Naive thymus-derived CD4-positive, alpha-beta T cell (primary cell): ENCODE measurements around the gene WWOX. TPM values are rescaled to one million over a fixed set of nuclear protein-coding genes. Genes with fewer than 3 reads are reported as not detected.
"Not testable (repeated sequence)": the region's sequence is repeated elsewhere in the genome, so short reads cannot be mapped to it uniquely, and the experiment has no call there.

Experiments used
- ATAC-seq: fragments of 150-1000 bp; cut with Tn5 transposase; 2 replicates; pipeline ENCODE4 v1.10.0; 2021; ENCODE audit warnings: mild to moderate bottlenecking, moderate library complexity
- CTCF ChIA-PET: fragments of 350-600 bp; sonication (Branson Sonifier 250); formaldehyde crosslinking; loops from one replicate; lab custom pipeline; 2021; ENCODE audit warnings: antibody characterized with exemption; lab: Charles Lee
- POLR2A ChIA-PET: fragments of 350-600 bp; sonication (Branson Sonifier 250); formaldehyde crosslinking; loops from one replicate; lab custom pipeline; 2021; ENCODE audit warnings: antibody characterized with exemption, inconsistent platforms; lab: Charles Lee
- DNase-seq, 9 donors: peaks; one replicate each; pipeline versions ENCODE4 v3.0.0 to v3.0.0-alpha.2; 2020 to 2022; ENCODE audit warnings: mixed read lengths in 1 of 9
- H3K27ac ChIP-seq: one replicate; pipeline ENCODE4 v1.7.0; 2013; ENCODE audit warnings: mild to moderate bottlenecking, low read depth, low read length, moderate library complexity
- H3K27me3 ChIP-seq, 2 donors: one replicate each; pipeline ENCODE4 v1.7.0; 2013; ENCODE audit warnings: low read length in 2 of 2, mild to moderate bottlenecking in 2 of 2, moderate library complexity in 2 of 2; ENCODE audit not compliant: control insufficient read depth in 2 of 2, insufficient read depth in 2 of 2
- H3K36me3 ChIP-seq, 3 experiments: 1 replicate in 2 of 3; 2 replicates in 1 of 3; pipeline ENCODE4 v1.7.0; 2013; ENCODE audit warnings: low read length in 3 of 3, mild to moderate bottlenecking in 3 of 3, moderate library complexity in 1 of 3; ENCODE audit not compliant: insufficient read depth in 3 of 3, control insufficient read depth in 2 of 3
- H3K4me1 ChIP-seq, 2 donors: one replicate each; pipeline ENCODE4 v1.7.0; 2013; ENCODE audit warnings: low read length in 2 of 2, mild to moderate bottlenecking in 2 of 2, moderate library complexity in 1 of 2; ENCODE audit not compliant: control insufficient read depth in 2 of 2, insufficient read depth in 2 of 2
- H3K4me3 ChIP-seq: 2 replicates; pipeline ENCODE4 v1.7.0; 2013; ENCODE audit warnings: mild to moderate bottlenecking, low read length
- H3K9me3 ChIP-seq, 3 experiments: 1 replicate in 2 of 3; 2 replicates in 1 of 3; pipeline ENCODE4 v1.7.0; 2013; ENCODE audit warnings: low read length in 3 of 3; ENCODE audit not compliant: control insufficient read depth in 2 of 3
- H3K27ac Mint-ChIP-seq, 9 donors: one replicate each; pipeline ENCODE4 v1.8.0; 2020 to 2022; ENCODE audit warnings: mixed read lengths in 9 of 9, mild to moderate bottlenecking in 8 of 9, moderate library complexity in 5 of 9, inconsistent platforms in 2 of 9
- H3K27me3 Mint-ChIP-seq, 5 donors: one replicate each; pipeline ENCODE4 v1.8.0; 2021 to 2022; ENCODE audit warnings: mixed read lengths in 5 of 5, mild to moderate bottlenecking in 1 of 5
- H3K36me3 Mint-ChIP-seq, 5 donors: one replicate each; pipeline ENCODE4 v1.8.0; 2020 to 2022; ENCODE audit warnings: mixed read lengths in 5 of 5, mild to moderate bottlenecking in 3 of 5, inconsistent platforms in 1 of 5
- H3K4me1 Mint-ChIP-seq, 7 donors: one replicate each; pipeline ENCODE4 v1.8.0; 2020 to 2022; ENCODE audit warnings: mixed read lengths in 7 of 7, mild to moderate bottlenecking in 3 of 7, inconsistent platforms in 1 of 7
- H3K4me3 Mint-ChIP-seq, 10 donors: one replicate each; pipeline ENCODE4 v1.8.0; 2020 to 2022; ENCODE audit warnings: mild to moderate bottlenecking in 10 of 10, mixed read lengths in 10 of 10, moderate library complexity in 6 of 10, inconsistent platforms in 2 of 10
- H3K9me3 Mint-ChIP-seq, 11 donors: one replicate each; pipeline ENCODE4 v1.8.0; 2020 to 2022; ENCODE audit warnings: mixed read lengths in 11 of 11, mild to moderate bottlenecking in 4 of 11, inconsistent platforms in 1 of 11, moderate library complexity in 1 of 11
- intact Hi-C, 2 donors: fragments of 100-400 bp; cut with micrococcal nuclease; formaldehyde crosslinking; loops; one replicate each; pipeline ENCODE4 v1.15.1; 2023
- polyA plus RNA-seq, 2 donors: library from polyadenylated mRNA; unstranded; fragments of 300-500 nt; fragmentation: Illumina TruSeq; gene quantifications; one replicate each; pipeline ENCODE4 v1.2.3, GENCODE V29; 2021
- total RNA-seq, 6 experiments: library from RNA in 5 of 6; stranded (reverse) in 5 of 6; gene quantifications; 1 replicate in 5 of 6; 2 replicates in 1 of 6; pipeline ENCODE4 v1.2.3 and lab custom pipeline; 2021 to 2026

WWOX gene
- total RNA-seq (10 to 100 TPM; 19.2 to 31.1 (median 26.1) TPM), polyA plus RNA-seq (10 to 100 TPM; 13.8 to 16.8 TPM), total RNA-seq (lab: John Stamatoyannopoulos, UW) (22.9 reads per million, percentile 53 among the genes with 10 or more reads in this experiment)

DNA sequence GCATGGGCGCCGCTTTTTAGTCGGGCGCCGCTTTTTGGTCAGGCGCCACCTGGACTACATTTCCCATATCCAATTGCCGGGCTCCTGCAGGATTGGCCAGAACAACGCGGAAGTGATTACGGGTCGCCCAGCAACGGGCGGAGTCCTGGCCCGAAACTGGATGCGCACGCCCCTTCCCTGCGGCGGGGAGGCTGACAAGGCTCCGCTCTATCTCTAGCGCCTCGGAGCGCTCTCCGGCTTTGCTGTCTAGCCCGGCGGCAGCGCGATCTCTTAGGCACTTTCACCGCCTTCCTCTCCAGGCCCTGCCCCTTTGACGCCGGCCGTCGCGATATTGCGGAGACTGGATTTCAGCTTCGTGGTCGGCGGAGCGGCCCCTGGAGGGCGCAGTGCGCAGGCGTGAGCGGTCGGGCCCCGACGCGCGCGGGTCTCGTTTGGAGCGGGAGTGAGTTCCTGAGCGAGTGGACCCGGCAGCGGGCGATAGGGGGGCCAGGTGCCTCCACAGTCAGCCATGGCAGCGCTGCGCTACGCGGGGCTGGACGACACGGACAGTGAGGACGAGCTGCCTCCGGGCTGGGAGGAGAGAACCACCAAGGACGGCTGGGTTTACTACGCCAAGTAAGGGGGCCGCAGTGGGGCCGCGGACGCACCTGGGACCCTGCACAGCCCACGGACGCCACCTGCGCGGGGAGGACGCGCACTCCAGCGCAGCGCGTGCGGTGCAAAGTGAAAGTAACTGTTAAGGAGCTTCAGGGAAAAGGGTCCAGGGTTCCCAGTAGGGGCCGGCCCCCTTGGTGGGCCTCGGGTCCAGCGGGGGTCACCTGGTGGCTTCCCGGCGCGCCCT lies at the start of gene WWOX:
WWOX (plus strand) TSS at position 384 of the 841 bp plus-strand sequence.
- peak; percentile 97 for ATAC-seq
- POLR2A ChIA-PET = interaction anchor here (0.6 to 1.2 kb wide), 2 partner anchors 618 to 909 kb away, joined by 3 to 4 read pairs; partner anchors contain the start of gene MON1B
- intact Hi-C loops = loop anchor here (1.0 to 10.0 kb wide), 12 partner anchors 23 to 1501 kb away; partner anchors contain the start of genes MAF (in 2 of the 2) and NUDT7 (in 2 of the 2)

DNA sequence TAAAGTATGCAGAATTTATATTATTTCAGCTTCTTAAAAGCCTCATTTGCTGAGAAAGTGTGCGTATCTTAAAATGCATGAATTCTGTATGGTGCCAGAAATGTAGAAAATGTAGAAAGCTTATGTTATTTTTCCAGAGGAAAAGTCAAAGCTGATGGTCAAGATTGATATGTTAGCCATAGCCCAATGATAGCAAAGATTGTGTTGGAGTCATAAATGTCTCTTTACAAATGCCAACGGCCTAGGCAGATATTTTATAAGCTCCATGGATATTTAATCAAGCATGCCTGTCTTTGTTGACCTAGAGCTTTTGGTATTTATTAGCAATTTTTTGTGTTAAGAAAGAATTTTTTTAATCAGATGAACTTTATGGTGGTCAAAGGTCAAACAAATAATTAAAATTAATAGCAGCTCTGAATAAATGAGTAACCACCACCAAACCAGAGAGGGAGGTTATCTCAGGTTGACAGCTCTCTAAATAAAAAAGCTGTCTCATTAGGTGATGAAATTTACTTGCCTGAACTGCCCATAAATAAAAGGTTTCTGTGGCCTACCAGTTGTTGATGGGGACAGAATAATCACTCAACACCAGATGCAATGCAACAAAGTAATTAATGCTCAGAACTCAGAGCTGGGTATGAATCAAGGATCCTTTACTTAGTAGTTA lies 48.6 kb upstream of the WWOX start:
- ATAC-seq = no peak
- Mint-ChIP-seq H3K9me3 (no peaks in the 10 kb centered on the region), H3K4me3 (no peak overlapping the region), H3K27me3 (peaks cover 17 to 41% (median 31%) of the 10 kb centered on the region in 5 donors), H3K36me3 (no peaks in the 10 kb centered on the region), H3K27ac (no peak overlapping the region), H3K4me1 (no peaks in the 10 kb centered on the region)
- ChIA-PET POLR2A (no interaction called here), CTCF (no interaction called here)
- H3K27ac ChIP-seq = no peak overlapping the region
- intact Hi-C loops = no loop called here
- H3K4me3 ChIP-seq = no peak overlapping the region
- no peaks in the 10 kb centered on the region for H3K36me3 ChIP-seq
- no peaks in the 10 kb centered on the region for H3K4me1 ChIP-seq
- no peaks in the 10 kb centered on the region for H3K27me3 ChIP-seq
- DNase-seq = no peak
- no peaks in the 10 kb centered on the region for H3K9me3 ChIP-seq

More for the DNA sequence above, at the start of gene WWOX:
- Histone ChIP-seq H3K27me3 (no peaks in the 10 kb centered on the region), H3K36me3 (peaks cover 0 to 4% (median 0%) of the 10 kb centered on the region in 3 experiments), H3K27ac (peak within 1 kb of the TSS; percentile 81), H3K9me3 (no peaks in the 10 kb centered on the region), H3K4me1 (peaks cover 8 to 11% of the 10 kb centered on the region in 2 donors), H3K4me3 (peak within 1 kb of the TSS; percentile 99)
- peaks cover 0 to 9% (median 2%) of the 10 kb centered on the region in 5 donors for H3K27me3 Mint-ChIP-seq
- H3K9me3 Mint-ChIP-seq = peaks cover 0 to 11% (median 0%) of the 10 kb centered on the region in 11 donors
- peak within 1 kb of the TSS; percentile 81 to 96 (median 94) for H3K27ac Mint-ChIP-seq
- H3K4me1 Mint-ChIP-seq = peaks cover 14 to 46% (median 28%) of the 10 kb centered on the region in 7 donors
- H3K4me3 Mint-ChIP-seq = peak within 1 kb of the TSS; percentile 80 to 94 (median 90)
- CTCF ChIA-PET = interaction anchor here (0.8 to 1.0 kb wide), 2 partner anchors 11 to 423 kb away, joined by 3 to 6 read pairs; no protein-coding TSS in a partner anchor
- peak; percentile 92 to 98 (median 96) for DNase-seq
- peaks cover 0 to 5% (median 0%) of the 10 kb centered on the region in 5 donors for H3K36me3 Mint-ChIP-seq

DNA sequence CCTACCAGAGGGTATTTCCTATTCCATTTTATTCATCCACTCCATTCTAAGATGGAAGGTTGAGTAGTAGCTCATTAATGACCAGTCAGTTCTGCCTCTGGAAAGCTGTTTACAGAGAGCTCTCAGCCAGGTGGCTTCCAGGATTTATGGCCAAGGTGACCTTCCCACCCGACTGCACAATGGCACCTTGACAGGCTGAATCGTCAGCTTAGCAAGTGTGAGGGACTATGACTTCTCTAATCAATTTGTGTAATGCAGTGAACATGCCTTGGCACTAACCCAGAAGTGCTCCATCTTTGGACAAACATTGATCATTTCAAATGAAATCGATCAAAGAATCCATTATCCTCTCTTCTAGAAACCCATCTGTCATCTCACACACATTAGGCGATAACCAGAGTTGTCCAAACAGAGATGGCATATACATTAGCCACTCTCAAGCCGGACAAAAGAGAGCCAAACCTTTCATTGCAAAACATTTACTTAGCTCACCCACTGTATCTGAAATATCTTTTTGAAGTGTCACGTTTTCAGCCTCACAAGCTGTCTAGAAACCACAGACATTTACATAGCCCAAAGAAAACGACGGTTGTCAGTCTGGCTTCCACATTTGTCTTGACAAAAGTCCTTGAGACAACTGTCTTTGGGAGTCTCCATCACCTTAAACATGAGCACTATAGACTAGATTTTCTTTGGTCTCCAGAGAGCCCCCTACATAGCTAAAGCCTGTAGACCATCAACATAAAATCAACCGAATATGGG lies 41.5 kb upstream of the WWOX start:
- Histone ChIP-seq H3K4me3 (no peak overlapping the region), H3K27ac (no peak overlapping the region), H3K27me3 (no peaks in the 10 kb centered on the region), H3K9me3 (no peaks in the 10 kb centered on the region), H3K36me3 (no peaks in the 10 kb centered on the region), H3K4me1 (no peaks in the 10 kb centered on the region)
- no peaks in the 10 kb centered on the region for H3K36me3 Mint-ChIP-seq
- no peak overlapping the region for H3K27ac Mint-ChIP-seq
- ChIA-PET POLR2A (no interaction called here), CTCF (no interaction called here)
- no peaks in the 10 kb centered on the region for H3K4me1 Mint-ChIP-seq
- peaks cover 6 to 26% (median 13%) of the 10 kb centered on the region in 5 donors for H3K27me3 Mint-ChIP-seq
- ATAC-seq (no peak), DNase-seq (no peak)
- H3K9me3 Mint-ChIP-seq = peaks cover 0 to 1% (median 0%) of the 10 kb centered on the region in 11 donors
- intact Hi-C loops = no loop called here
- no peak overlapping the region for H3K4me3 Mint-ChIP-seq

DNA sequence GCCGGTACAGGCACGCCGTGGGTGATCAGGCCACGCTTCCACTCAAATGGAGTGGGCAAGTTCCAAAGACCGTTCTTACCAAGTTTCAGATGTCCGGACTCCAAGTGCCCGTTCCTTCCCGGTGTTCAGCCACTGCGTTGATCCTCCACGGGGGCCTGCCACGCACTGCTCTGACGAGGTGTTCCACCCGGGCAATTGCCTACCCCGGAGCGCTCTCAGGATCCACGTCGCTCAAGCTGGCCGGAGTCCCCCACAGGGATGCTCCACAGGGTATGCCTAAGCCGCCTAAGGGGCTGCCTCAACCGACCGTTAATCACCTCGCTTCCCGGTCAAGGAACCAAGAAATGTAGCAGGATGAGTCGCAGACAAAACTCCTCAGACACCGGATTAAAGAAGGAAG lies 39.6 kb upstream of the WWOX start:
- H3K9me3 ChIP-seq, H3K27ac ChIP-seq, H3K4me3 ChIP-seq, CTCF ChIA-PET, H3K27me3 ChIP-seq, POLR2A ChIA-PET, intact Hi-C loops, H3K4me3 Mint-ChIP-seq, H3K36me3 ChIP-seq, H3K36me3 Mint-ChIP-seq, DNase-seq, H3K9me3 Mint-ChIP-seq, H3K4me1 Mint-ChIP-seq, H3K27ac Mint-ChIP-seq, H3K4me1 ChIP-seq, ATAC-seq: not testable (repeated sequence)
- H3K27me3 Mint-ChIP-seq = peaks cover 1 to 16% (median 9%) of the 10 kb centered on the region in 5 donors

DNA sequence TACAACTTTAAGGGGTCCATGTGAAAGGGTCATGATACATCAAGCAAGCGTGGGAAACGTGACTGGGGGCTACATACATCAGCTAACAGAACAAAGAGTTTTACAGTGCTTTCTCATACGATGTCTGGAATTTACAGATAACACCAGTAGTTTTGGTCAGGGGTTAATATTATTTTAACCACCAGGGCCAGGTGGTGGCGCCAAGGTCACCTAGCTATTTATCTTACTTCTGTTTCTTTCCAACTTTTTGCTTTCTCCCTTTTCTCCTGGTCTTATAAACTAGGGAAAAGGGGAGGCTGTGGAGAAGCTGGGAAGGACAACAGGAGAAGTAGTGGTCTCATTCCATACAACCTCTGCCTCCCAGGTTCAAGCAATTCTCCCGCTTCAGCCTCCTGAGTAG lies 39.2 kb upstream of the WWOX start:
- intact Hi-C loops = no loop called here
- Histone ChIP-seq H3K4me1 (no peaks in the 10 kb centered on the region), H3K27me3 (no peaks in the 10 kb centered on the region), H3K27ac (no peak overlapping the region), H3K9me3 (no peaks in the 10 kb centered on the region), H3K4me3 (no peak overlapping the region), H3K36me3 (no peaks in the 10 kb centered on the region)
- Mint-ChIP-seq H3K27ac (no peak overlapping the region), H3K4me1 (no peaks in the 10 kb centered on the region), H3K4me3 (no peak overlapping the region), H3K9me3 (peaks cover 0 to 2% (median 0%) of the 10 kb centered on the region in 11 donors), H3K36me3 (no peaks in the 10 kb centered on the region), H3K27me3 (peaks cover 0 to 16% (median 10%) of the 10 kb centered on the region in 5 donors)
- ATAC-seq = no peak
- ChIA-PET CTCF (no interaction called here), POLR2A (no interaction called here)
- no peak for DNase-seq

DNA sequence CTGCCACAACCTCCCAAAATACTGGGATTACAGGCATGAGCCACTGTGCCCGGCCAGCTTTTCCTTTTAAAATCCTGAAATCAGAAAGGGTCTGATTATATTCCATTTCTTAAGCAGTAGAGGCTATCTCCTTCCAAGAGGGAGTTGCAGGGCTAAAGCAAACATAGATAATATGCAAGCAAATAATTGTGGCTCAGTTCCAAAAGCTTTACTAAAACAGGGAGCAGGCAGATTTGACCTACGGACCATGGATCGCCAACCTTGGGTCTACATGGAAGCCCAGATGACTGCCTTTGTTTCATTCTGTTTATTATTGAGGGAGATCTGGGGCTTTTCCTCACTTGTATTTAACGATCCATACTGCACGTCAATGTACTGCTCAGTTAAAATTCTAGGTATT lies 38.6 kb upstream of the WWOX start:
- Histone ChIP-seq H3K4me1 (no peaks in the 10 kb centered on the region), H3K27me3 (no peaks in the 10 kb centered on the region), H3K27ac (no peak overlapping the region), H3K36me3 (no peaks in the 10 kb centered on the region), H3K9me3 (no peaks in the 10 kb centered on the region), H3K4me3 (no peak overlapping the region)
- no peak overlapping the region for H3K4me3 Mint-ChIP-seq
- no peak overlapping the region for H3K27ac Mint-ChIP-seq
- ATAC-seq (no peak), DNase-seq (no peak)
- CTCF ChIA-PET = no interaction called here
- no peaks in the 10 kb centered on the region for H3K4me1 Mint-ChIP-seq
- H3K36me3 Mint-ChIP-seq = no peaks in the 10 kb centered on the region
- H3K27me3 Mint-ChIP-seq = peaks cover 0 to 15% (median 11%) of the 10 kb centered on the region in 5 donors
- peaks cover 0 to 3% (median 0%) of the 10 kb centered on the region in 11 donors for H3K9me3 Mint-ChIP-seq
- intact Hi-C loops = no loop called here
- POLR2A ChIA-PET = no interaction called here
